Measurements from ENCODE around the gene SNX2. TPM values are rescaled to one million over a fixed set of nuclear protein-coding genes. Genes with fewer than 3 reads are reported as not detected.

Gene SNX2
- total and polyA plus RNA-seq, 7 donors: 48.6 to 111 (median 61.5) TPM

DNA sequence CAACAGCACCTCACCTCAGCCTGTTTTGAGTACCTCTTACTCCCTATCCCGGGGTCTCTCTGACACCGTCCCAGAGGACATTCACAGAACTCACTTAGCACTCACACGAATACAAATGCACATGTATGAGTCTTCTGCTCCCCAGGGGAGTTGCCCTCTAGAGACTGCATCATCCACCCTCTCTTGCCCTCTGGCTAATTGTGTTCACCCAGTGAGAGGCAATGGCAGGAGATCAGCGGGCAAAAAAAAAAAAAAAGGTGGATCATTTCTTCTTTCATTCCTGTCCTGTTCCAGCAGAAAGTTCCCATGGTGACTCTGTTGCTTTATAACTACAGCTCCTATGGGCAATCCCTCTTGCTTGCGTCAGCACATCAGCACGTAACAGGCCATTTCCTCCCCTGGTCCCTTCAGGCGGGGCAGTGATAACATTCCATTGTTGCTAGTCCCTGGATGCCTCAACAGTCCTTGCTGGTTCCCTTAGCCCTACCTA, 23.5 kb upstream of the SNX2 start:
- Histone ChIP-seq H3K36me3 (no peaks in the 10 kb centered on the region), H3K4me3 (no peak overlapping the region), H3K4me1 (no peaks in the 10 kb centered on the region), H3K27ac (no peak overlapping the region), H3K9me3 (no peaks in the 10 kb centered on the region), H3K27me3 (no peaks in the 10 kb centered on the region)
- no peak for DNase-seq
- 80 to 81% methylated on average over 7 of the region's 7 CpGs for WGBS, 2 donors
- TF ChIP-seq POLR2AphosphoS5 (IDR thresholded peaks at IDR 0.05): no peak
- no peak for TF ChIP-seq EP300 (IDR thresholded peaks at IDR 0.05)
- no peak for TF ChIP-seq POLR2A (IDR thresholded peaks at IDR 0.05)
- intact Hi-C loops (cut with DNase I): no loop called here

DNA sequence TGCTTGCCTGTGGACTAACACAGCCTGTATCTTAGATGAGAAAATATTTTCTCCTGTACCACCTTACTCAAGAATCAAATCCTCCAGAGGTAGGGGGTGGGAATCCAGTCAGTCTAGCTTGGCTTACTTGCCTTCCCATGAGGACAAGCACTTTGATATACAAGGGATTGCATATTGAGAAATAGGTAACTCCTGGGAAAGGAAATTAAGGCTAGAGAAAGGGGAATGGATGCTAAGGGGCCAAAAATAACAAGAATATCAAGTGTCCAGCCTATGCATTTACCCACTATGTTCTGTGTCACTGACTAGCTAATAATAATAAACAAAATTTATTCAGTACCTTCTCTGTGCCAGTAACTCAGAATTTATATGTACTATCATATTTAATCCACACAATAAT, 21.4 kb upstream of the SNX2 start:
- Histone ChIP-seq H3K27ac (no peak overlapping the region), H3K36me3 (no peaks in the 10 kb centered on the region), H3K4me3 (no peak overlapping the region), H3K9me3 (no peaks in the 10 kb centered on the region), H3K27me3 (no peaks in the 10 kb centered on the region), H3K4me1 (no peaks in the 10 kb centered on the region)
- TF ChIP-seq POLR2A (IDR thresholded peaks at IDR 0.05) (no peak), POLR2AphosphoS5 (IDR thresholded peaks at IDR 0.05) (no peak), EP300 (IDR thresholded peaks at IDR 0.05) (no peak), CTCF (IDR thresholded peaks at IDR 0.05) (no peak)
- intact Hi-C loops (cut with DNase I): no loop called here
- DNase-seq: no peak

GRCh38 chr5:122755783-122756182, 19.1 kb upstream of the SNX2 start:
- no peaks in the 10 kb centered on the region for H3K36me3 ChIP-seq
- WGBS, 2 donors: 88 to 91% methylated on average over 2 of the region's 2 CpGs
- intact Hi-C loops (cut with DNase I): no loop called here
- no peaks in the 10 kb centered on the region for H3K4me1 ChIP-seq
- H3K4me3 ChIP-seq: no peak overlapping the region
- TF ChIP-seq CTCF (IDR thresholded peaks at IDR 0.05) (no peak), EP300 (IDR thresholded peaks at IDR 0.05) (no peak), POLR2AphosphoS5 (IDR thresholded peaks at IDR 0.05) (no peak), POLR2A (IDR thresholded peaks at IDR 0.05) (no peak)
- no peak for DNase-seq
- no peak overlapping the region for H3K27ac ChIP-seq
- no peaks in the 10 kb centered on the region for H3K9me3 ChIP-seq
- H3K27me3 ChIP-seq: no peaks in the 10 kb centered on the region

DNA sequence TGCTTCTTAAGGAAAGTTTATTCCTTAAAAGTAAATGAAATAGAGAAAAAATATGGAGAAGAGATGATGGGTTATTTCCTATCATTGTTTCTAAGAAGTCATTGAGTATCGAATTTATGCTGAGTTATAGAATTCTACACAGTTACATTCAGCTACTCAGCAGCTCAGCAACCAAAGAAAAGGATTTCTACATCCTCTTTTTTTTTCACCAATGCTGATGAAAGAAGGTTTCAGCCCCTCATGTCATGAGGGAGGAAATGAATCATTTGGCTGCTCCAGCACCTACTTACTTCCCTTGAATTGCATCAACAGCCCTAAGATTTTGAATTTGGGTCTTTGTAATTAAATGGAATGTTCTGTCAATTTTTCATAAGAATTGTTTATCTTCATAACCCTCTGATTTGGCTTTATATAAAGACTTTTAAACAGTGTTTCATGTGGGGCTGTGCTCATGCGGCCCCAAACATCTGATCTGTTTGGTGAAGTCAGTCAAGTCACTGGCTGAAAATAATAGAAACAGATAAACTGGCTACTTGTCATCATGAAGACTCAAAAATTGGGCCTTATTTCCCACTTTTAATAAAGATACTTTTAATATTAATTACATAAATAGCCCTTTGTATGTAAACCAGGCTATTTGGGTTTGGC, 18.5 kb upstream of the SNX2 start:
- WGBS, 2 donors: 61 to 85% methylated on average over 2 of the region's 2 CpGs
- H3K27ac ChIP-seq: peak overlapping the region in 1 of 4 donors; percentile 29
- H3K4me3 ChIP-seq: no peak overlapping the region
- intact Hi-C loops (cut with DNase I): no loop called here
- H3K36me3 ChIP-seq: no peaks in the 10 kb centered on the region
- TF ChIP-seq CTCF (IDR thresholded peaks at IDR 0.05) (no peak), EP300 (IDR thresholded peaks at IDR 0.05) (no peak), POLR2AphosphoS5 (IDR thresholded peaks at IDR 0.05) (peak in 1 of 4 donors; percentile 27), POLR2A (IDR thresholded peaks at IDR 0.05) (no peak)
- no peak for DNase-seq
- H3K4me1 ChIP-seq: no peaks in the 10 kb centered on the region
- no peaks in the 10 kb centered on the region for H3K27me3 ChIP-seq
- no peaks in the 10 kb centered on the region for H3K9me3 ChIP-seq

DNA sequence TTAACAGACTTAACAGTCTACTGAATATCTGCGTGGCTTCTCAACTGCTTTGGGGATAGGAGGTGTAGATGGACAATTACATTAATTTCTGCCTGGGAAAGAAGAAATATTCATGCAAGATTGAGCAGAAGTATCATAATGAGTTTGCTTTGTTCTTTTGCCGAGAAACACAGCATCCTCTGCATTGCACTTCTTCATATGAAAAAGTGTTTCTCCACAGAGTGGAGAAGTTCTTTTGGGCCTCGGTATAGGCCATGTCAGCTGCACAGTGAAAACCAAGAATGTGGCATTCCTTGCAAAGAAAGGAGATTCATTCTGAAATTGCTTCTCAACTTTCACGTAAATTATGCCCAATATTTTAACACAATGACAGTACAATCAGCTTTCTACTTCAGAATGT, 17.6 kb upstream of the SNX2 start:
- WGBS, 2 donors: 85 to 93% methylated on average over 4 of the region's 4 CpGs
- Histone ChIP-seq H3K27me3 (no peaks in the 10 kb centered on the region), H3K27ac (no peak overlapping the region), H3K4me3 (no peak overlapping the region), H3K36me3 (no peaks in the 10 kb centered on the region), H3K9me3 (no peaks in the 10 kb centered on the region), H3K4me1 (no peaks in the 10 kb centered on the region)
- no peak for DNase-seq
- intact Hi-C loops (cut with DNase I): no loop called here
- no peak for TF ChIP-seq CTCF (IDR thresholded peaks at IDR 0.05)
- no peak for TF ChIP-seq EP300 (IDR thresholded peaks at IDR 0.05)
- TF ChIP-seq POLR2A (IDR thresholded peaks at IDR 0.05): no peak
- TF ChIP-seq POLR2AphosphoS5 (IDR thresholded peaks at IDR 0.05): no peak

Measured in sigmoid colon (tissue), 7 donors.